ENCODE measurements around the gene KASH5. TPM values are rescaled to one million over a fixed set of nuclear protein-coding genes. Genes with fewer than 3 reads are reported as not detected.

Gene KASH5
- total RNA-seq, 1 donor from 2014 or later: not detected

- Mint-ChIP-seq H3K27ac (no peak overlapping the region), H3K36me3 (no peaks in the 10 kb centered on the region), H3K4me3 (no peak overlapping the region), H3K27me3 (ENCODE audit: low read depth) (peaks cover 99% of the 10 kb centered on the region), H3K9me3 (no peaks in the 10 kb centered on the region), H3K4me1 (peaks cover 5% of the 10 kb centered on the region)
- TF ChIP-seq CTCF (IDR thresholded peaks at IDR 0.05; ENCODE audit: unreplicated experiment): no peak
- no peak for DNase-seq (ENCODE audit: low spot score in 2 of 2, unreplicated experiment in 2 of 2)
These were observed 47.6 kb downstream of the KASH5 start for GRCh38 chr19:49435670-49436069.

- Mint-ChIP-seq H3K27ac (no peak overlapping the region), H3K9me3 (no peaks in the 10 kb centered on the region), H3K4me3 (no peak overlapping the region), H3K4me1 (peaks cover 9% of the 10 kb centered on the region), H3K27me3 (ENCODE audit: low read depth) (peaks cover 97% of the 10 kb centered on the region), H3K36me3 (no peaks in the 10 kb centered on the region)
- DNase-seq (ENCODE audit: low spot score in 2 of 2, unreplicated experiment in 2 of 2): peak in 1 of 2 experiments; percentile 50
- no peak for TF ChIP-seq CTCF (IDR thresholded peaks at IDR 0.05; ENCODE audit: unreplicated experiment)
These were observed 48.5 kb downstream of the KASH5 start for GRCh38 chr19:49436381-49437017.

- DNase-seq (ENCODE audit: low spot score in 2 of 2, unreplicated experiment in 2 of 2): no peak
- Mint-ChIP-seq H3K4me1 (peaks cover 17% of the 10 kb centered on the region), H3K9me3 (no peaks in the 10 kb centered on the region), H3K36me3 (no peaks in the 10 kb centered on the region), H3K27ac (no peak overlapping the region), H3K27me3 (ENCODE audit: low read depth) (peaks cover 97% of the 10 kb centered on the region), H3K4me3 (no peak overlapping the region)
- TF ChIP-seq CTCF (IDR thresholded peaks at IDR 0.05; ENCODE audit: unreplicated experiment): no peak
These were observed 49.2 kb downstream of the KASH5 start for GRCh38 chr19:49437231-49437630.

GRCh38 chr19:49438261-49438660 lies 50.2 kb downstream of the KASH5 start:
- no peak for DNase-seq (ENCODE audit: low spot score in 2 of 2, unreplicated experiment in 2 of 2)
- Mint-ChIP-seq H3K27ac (no peak overlapping the region), H3K9me3 (no peaks in the 10 kb centered on the region), H3K4me1 (peaks cover 20% of the 10 kb centered on the region), H3K4me3 (no peak overlapping the region), H3K36me3 (no peaks in the 10 kb centered on the region), H3K27me3 (ENCODE audit: low read depth) (peaks cover 97% of the 10 kb centered on the region)
- TF ChIP-seq CTCF (IDR thresholded peaks at IDR 0.05; ENCODE audit: unreplicated experiment): no peak

- no peak overlapping the region for H3K27ac Mint-ChIP-seq
- TF ChIP-seq CTCF (IDR thresholded peaks at IDR 0.05; ENCODE audit: unreplicated experiment): no peak
These were observed 51.8 kb downstream of the KASH5 start for GRCh38 chr19:49439836-49440235.

More at GRCh38 chr19:49439836-49440235, 51.8 kb downstream of the KASH5 start:
- H3K9me3 Mint-ChIP-seq: no peaks in the 10 kb centered on the region
- no peak for DNase-seq (ENCODE audit: low spot score in 2 of 2, unreplicated experiment in 2 of 2)
- H3K36me3 Mint-ChIP-seq: no peaks in the 10 kb centered on the region
- peaks cover 20% of the 10 kb centered on the region for H3K4me1 Mint-ChIP-seq
- H3K4me3 Mint-ChIP-seq: no peak overlapping the region
- peaks cover 84% of the 10 kb centered on the region for H3K27me3 Mint-ChIP-seq (ENCODE audit: low read depth)
